HG03521 (cell line): Measurements from ENCODE around the gene C17orf75.

Experiments used
- ATAC-seq: cut with Tn5 transposase; IDR thresholded peaks from one replicate; pipeline ENCODE4 v1.9.1; 2021; ENCODE audit warnings: mild to moderate bottlenecking, moderate library complexity; ENCODE audit not compliant: unreplicated experiment

The C17orf75 gene

DNA sequence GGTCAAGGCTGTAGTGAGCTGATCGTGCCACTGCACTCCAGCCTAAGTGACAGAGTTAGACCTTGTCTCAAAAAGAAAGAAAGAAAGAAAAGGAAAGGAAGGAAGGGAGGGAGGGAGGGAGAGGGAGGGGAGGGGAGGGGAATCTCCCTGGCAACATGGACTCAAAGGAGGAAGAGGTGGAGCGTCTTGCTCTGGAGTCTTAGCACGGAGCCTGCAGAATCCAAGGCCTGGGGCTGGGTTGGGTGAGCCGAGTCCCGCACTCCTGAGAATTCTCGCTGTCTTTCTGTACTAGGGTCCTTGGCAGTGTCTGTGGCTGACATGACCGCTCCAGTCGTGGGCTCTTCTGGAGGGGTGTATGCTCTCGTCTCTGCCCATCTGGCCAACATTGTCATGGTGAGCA is 36.9 kb downstream of the C17orf75 start:
- no peak for ATAC-seq

DNA sequence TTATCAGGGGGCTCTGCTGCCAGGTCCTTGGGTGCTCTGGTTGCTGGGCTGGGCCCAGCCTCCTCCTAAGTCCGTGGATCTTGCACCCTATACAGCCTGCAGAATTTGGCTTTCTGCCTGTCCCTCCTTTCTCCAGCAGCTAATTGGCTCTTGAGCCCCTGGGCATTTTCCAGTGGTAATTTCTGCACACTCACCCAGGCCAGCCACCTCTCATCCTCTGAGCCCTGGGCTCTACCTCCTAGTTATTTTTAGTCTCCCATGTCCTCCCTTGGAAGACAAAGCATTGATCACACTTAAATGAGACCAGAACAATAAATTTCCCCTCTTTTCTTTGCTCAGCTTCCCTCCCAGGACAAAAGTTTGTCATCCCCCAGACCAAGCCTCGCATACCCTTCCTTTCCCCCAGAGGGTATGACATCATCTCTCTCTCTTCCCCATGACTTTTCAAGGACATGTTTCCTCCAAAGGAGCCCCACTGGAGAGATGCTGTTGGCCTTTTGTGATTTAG is 38.1 kb downstream of the C17orf75 start:
- no peak for ATAC-seq

- no peak for ATAC-seq
These were observed 38.9 kb downstream of the C17orf75 start for GRCh38 chr17:32302860-32303649.

DNA sequence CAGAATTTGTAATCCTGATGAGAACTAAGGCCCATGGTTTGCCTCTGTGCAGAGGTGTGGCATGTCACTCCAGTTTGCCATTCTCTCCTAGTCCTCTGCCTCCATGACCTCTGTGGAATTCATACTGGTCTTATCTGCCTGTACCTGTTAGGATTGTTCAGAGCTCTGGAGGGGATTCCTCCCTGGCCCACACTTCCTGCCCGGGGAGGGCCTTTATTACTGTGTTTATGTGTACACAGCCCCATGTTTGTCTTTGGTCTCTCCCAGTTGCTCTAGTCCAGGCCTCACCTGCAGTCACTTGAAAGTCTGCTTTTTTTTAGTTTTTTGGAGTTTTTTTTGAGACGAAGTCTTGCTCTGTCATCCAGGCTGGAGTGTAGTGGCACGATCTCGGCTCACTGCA is 39.9 kb downstream of the C17orf75 start:
- ATAC-seq = no peak

DNA sequence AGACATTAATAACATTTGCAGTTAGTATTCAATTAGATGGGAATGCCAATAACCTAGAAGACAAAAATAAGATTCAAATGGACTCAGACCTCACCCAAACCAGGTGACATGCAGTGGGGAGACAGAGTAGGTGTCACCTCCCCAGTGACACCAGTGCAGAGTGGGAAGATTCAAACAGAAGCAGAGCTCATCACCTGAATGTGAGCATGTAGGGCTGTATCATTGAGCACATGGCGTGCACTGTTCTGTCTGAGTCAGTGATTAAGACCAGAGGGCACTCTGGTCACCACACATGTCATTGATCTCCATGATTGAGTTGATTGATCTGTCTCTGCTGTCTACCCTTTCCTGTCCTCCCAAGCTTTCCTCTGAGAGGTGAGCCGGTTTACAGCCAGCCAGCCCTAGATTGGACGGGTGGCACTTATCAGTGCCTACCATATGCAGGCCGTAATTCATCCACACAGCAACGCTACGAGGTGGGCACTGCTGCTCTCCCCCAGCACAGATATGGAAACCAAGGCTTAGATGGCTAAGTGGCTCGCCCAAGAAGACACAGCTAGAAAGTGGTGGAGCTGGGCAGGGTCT is 42.3 kb downstream of the C17orf75 start:
- ATAC-seq = no peak

- ATAC-seq = no peak
These were observed 43.0 kb downstream of the C17orf75 start for GRCh38 chr17:32298721-32299579.

- ATAC-seq = no peak
These were observed 43.7 kb downstream of the C17orf75 start for GRCh38 chr17:32298298-32298697.

DNA sequence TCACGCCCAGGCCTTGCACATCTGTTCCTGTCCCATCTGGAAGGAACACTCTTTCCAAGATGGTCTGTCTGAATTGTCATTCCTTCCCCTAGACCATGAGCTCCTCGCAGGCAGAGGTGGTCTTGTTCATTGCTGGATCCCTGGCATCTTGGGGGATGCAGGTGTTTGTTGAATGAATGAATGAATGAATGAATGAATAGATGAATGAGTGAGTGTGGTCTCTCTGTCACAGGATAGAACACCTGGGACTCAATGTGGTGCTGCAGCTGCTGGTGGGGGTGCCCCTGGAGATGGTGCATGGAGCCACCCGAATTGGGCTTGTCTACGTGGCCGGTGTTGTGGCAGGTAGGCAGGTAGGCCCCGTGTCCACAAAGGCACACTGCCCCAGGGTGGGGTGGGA is 44.1 kb downstream of the C17orf75 start:
- ATAC-seq = no peak

DNA sequence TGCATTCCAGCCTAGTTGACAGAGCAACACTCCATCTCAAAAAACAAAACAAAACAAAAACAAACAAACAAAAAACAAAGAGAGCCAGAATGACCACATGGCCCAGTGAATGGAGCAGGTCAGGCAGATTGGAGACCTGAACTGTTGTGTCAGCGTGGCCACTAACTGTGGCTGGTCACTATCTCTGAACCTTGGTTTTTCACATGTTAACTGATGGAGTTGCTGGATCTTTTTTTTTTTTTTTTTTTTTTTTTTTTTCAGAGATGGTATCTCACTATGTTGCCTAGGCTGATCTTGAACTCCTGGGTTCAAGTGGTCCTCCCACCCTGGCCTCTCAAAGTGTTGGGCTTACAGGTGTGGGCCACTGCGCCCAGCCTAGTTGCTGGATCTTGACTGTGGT is 44.5 kb downstream of the C17orf75 start:
- ATAC-seq = no peak

- no peak for ATAC-seq
These were observed 49.9 kb downstream of the C17orf75 start for GRCh38 chr17:32292094-32292493.

DNA sequence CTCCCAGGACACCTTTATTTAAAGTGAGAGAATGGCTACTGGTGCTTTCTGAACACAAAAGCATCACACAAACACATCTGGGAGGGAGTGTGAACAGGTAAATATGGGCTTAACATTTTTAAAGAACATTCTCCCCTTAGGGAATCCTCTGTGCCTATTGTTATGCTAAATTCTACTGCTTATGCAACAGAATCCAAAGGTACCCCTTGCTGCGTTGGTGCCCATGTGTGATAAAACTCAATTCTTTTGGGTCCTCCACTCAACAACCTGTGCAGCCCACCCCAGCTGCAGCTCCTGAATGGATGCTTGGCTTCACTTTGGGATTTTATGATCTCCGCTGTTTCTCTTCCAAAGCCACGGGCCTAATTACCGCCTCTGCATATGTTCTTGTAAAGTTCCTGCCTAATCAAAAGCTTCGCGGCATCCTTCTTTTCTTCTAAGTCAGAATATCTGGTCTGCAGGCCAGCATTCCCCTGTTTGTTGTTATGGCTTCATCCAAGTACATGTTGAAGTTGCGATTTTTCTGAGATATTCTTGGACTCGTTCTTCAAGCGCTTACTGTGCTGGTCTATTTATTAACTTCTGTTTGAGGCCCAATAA is 52.4 kb downstream of the C17orf75 start:
- ATAC-seq = no peak

- no peak for ATAC-seq
These were observed 53.4 kb downstream of the C17orf75 start for GRCh38 chr17:32288615-32289014.

GRCh38 chr17:32287804-32288511 is 54.0 kb downstream of the C17orf75 start:
- ATAC-seq = no peak

DNA sequence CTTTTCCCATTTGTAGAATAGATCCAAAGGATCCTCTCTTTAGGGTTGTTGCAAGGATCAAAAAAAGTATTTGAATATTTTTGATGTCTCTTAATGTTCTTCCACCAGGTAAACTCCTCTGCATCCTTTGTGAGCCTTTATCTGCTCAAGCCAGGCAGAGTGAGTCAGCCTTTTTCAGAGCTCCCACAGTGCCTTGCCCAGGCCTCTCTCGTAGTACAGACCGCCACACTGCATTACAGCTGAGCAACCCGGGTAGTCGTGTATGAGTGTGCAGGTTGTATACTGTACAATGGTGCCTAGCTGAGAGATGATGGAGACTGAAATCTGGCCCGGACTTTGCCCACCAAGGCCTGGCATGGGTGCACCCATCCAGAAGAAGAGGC is 55.5 kb downstream of the C17orf75 start:
- ATAC-seq = no peak

DNA sequence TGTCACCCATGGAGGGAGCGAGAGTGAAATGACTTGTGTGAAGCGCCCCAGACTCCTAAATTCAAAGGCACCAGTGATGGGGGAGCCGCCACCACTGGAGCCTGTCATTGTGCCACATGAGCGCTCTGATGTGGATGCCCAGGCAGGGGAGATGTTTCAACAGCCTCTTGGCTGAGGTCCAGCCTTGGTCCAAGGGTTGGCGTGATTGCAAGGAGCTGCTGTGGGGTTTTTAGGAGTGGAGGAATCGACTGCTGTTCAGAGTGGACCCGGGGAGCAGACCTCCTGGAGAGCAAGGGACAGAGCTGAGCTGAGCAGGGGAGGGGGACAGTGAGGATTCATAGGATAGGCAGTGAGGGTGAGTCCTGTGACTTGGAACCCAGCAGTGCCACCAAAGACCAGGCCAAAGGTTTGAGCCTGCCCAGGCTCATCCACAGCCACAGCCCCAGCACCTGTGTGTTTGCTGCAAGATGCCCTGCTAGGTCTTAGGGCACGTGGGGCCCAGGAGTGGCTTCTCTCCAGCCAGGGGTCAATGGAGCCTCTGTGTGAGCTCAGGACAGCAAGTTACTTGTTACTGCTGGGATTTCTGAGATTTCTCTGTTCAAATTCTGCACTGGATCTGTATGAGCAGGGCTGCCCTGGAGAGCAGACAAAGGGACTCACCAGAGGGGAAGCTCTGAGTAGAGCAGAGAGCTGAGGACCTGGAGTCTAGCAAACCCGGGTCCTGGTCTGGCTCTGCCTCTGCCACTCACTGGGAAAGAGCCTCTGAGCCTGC is 56.0 kb downstream of the C17orf75 start:
- no peak for ATAC-seq

- ATAC-seq = no peak
These were observed 56.7 kb downstream of the C17orf75 start for GRCh38 chr17:32285306-32285705.

GRCh38 chr17:32283745-32284201 is 58.2 kb downstream of the C17orf75 start:
- no peak for ATAC-seq

- no peak for ATAC-seq
These were observed 60.9 kb downstream of the C17orf75 start for GRCh38 chr17:32281011-32281451.

GRCh38 chr17:32279891-32280716 is 61.9 kb downstream of the C17orf75 start:
- no peak for ATAC-seq
